Glomerular endothelial cell (primary cell): ENCODE results near the gene APOM. TPM values are rescaled to one million over a fixed set of nuclear protein-coding genes. Genes with fewer than 3 reads are reported as not detected.
A peak's percentile ranks its signal among the peaks of the same experiment; 100 is the strongest.

Experiments
- DNase-seq: peaks from one replicate; pipeline ENCODE4 v3.0.0-alpha.2; 2011; ENCODE audit warnings: low read depth, low spot score; ENCODE audit errors: extremely low read depth
- total RNA-seq: library from RNA; depleted of rRNA; stranded (reverse); fragments of >200 nt; gene quantifications from 2 replicates; pipeline ENCODE4 v1.2.3, GENCODE V29; 2015

APOM gene
- total RNA-seq, 1 donor from 2014 or later, result not detected

DNA sequence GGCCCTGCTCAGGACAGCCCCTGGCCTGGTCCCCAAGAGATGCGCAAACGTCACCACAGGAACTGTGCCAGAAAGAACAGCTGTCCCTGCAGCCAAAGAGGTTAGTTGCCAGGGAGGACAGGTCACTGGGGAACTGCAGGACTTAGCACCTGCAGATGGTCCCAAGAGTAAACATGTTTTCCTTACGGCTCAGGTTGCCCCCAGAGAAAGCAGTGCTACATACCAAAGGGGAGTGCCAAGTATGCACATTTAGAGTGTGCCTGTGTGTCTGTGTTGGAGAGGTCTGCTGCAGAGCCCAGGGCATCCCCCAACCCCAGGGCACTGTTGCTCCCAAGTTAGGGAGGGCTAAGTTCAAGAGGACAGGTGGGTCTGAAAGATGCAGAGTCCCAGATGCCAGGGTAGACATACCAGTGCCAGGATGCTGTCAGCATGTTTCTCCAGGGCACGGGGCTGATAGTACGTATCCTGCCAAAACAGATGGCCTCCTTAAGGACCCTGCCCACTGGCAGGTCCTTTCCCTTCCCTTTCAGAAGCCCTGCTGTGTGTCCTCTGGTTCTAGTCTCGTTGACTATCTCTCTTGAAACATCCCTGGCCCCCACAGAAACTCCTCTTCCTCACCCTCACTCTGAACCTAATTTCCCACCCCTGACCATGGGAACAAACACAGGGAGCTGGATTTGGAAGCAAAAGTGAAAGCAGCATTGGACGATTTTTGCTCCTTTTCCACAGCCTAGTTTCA is 46.1 kb downstream of the APOM start:
- DNase-seq, result no peak

DNA sequence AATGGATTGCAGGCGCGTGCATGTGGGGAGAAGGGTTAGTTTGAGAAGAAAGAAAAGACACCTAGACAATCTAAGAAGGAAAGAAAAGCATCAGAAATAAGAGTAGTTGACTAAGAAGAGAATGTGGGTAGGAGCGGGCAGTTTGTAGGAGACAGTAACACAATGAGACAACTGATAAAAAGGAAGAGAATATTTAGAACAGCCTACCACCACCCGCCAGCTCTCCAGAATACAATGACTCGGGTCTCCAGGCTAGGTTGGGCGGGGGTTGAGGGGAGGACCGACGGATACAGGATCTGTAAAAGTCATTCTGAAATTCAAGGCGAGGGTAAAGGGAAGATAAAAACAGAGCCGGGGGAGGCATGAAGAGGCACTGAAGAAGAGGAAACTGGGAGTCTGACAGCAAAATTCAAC is 46.7 kb downstream of the APOM start:
- no peak for DNase-seq

DNA sequence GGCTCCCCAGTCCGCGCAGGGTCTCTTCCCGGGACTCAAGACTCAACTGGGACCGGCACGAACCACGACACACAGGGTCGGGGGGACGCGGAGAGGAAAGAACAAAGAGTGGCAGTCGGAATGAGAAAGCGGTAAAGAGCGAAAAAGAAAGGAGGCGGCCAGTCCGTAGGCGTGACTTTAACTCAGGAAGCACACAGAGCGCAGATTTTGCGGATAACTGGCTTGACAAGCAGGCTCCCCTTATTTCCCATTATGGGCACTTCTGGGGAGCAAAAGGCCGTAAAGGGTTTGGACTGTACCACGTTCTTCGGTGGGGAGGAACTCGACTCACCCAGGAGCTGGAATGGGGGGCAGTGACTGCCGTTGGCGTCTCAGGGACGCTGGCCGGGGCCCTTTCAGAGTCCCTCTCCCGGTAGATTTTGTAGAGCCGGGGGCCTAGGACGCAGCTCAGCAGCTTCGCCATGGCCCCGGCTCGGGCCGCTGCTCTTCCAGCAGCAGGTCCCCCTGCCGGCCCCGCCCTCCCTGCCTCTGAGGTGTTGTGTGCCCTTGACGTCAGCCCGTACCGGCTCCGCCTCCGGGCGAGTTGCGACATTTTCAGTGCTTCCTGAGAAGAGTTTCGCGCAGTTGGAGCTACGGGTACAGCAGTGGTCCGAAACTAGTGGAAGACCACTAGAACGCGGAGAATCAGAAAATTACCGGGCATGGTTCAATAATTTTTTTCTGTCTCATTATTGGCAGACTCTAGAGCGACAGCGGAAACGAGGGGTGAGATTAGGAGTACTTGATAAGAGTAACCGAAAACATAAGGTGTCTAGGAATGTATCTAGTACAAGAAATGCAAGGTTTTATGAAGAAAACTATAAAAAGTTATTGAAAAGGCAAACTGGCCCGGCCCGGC is 47.4 kb downstream of the APOM start, which contains the start of gene ABHD16A:
ABHD16A (minus strand) TSS at position 506 of the 898 bp plus-strand sequence; CDS start at position 463, 43 bp downstream.
- DNase-seq, result peak; percentile 92

DNA sequence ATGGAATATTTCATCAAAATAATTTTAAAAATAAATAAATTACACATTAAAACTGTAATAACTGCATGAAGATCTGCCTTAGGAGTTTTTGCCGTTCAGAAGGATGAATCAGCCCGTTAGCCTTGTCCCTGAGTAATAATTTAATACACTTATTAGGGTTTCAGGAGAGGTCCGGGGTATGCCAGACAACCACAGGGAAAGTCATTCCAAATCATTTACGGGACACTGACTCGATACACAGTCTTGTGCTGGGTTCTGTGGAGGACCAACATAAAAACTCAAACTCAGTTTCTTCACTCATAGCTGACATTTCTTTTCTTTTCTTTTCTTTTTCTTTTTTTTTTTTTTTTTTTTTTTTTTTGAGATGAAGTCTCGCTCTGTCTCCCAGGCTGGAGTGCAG is 50.2 kb downstream of the APOM start:
- no peak for DNase-seq

DNA sequence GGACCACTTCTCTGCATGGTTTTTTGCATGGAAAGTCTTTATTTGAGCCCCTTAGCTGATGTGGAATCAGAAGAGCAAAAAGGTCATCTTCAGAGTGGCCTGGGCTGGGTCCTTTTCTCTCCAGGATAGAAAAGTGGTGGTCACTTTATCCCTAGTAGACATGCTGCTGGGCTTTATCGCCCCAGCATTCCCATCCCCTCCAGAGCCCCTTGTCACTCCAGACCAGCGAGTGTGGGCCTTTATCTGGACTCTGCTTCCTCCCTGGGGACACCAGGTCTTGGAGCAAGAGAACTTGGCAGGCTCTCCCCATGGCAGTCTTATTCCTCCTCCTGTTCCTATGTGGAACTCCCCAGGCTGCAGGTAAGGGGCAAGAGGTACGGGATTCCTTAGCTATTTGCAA is 50.9 kb downstream of the APOM start, which contains the start of gene LY6G6F:
LY6G6F (plus strand) TSS at position 268 of the 400 bp plus-strand sequence; CDS start at position 309, 41 bp downstream.
- DNase-seq, result no peak

DNA sequence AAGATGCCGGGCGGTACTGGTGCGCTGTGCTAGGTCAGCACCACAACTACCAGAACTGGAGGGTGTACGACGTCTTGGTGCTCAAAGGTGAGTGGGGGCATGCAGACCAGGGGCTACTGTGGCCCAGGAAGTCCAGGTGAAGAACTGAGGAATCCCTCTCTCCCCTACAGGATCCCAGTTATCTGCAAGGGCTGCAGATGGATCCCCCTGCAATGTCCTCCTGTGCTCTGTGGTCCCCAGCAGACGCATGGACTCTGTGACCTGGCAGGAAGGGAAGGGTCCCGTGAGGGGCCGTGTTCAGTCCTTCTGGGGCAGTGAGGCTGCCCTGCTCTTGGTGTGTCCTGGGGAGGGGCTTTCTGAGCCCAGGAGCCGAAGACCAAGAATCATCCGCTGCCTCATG is 52.0 kb downstream of the APOM start:
- DNase-seq, result no peak

Other genes with a start within 250 kb of the APOM start
- 14.5 and 19.1 TPM in 2 replicates for gene MICB, start 157.7 kb upstream of the APOM start, total RNA-seq
- gene MCCD1, start 126.9 kb upstream of the APOM start, total RNA-seq, result not detected in 2 replicates
- 230 and 249 TPM in 2 replicates for gene DDX39B, start 113.9 kb upstream of the APOM start, total RNA-seq
- gene ATP6V1G2, start 109.3 kb upstream of the APOM start, total RNA-seq, result 0.18 and 1.2 TPM in 2 replicates
- gene NFKBIL1, start 108.3 kb upstream of the APOM start, total RNA-seq, result 20.6 and 27.7 TPM in 2 replicates
- 0.53 TPM in 1 of 2 replicates, not detected in the other for gene LTA, start 83.6 kb upstream of the APOM start, total RNA-seq
- gene TNF, start 80.3 kb upstream of the APOM start, total RNA-seq, result 0.88 and 4.4 TPM in 2 replicates
- gene LTB, start 73.5 kb upstream of the APOM start, total RNA-seq, result 16.5 and 41.8 TPM in 2 replicates
- 0.87 and 0.99 TPM in 2 replicates for gene LST1, start 69.6 kb upstream of the APOM start, total RNA-seq
- gene NCR3, start 62.9 kb upstream of the APOM start, total RNA-seq, result not detected in 2 replicates
- gene AIF1, start 40.7 kb upstream of the APOM start, total RNA-seq, result not detected in 2 replicates
- 125 and 166 TPM in 2 replicates for gene PRRC2A, start 35.2 kb upstream of the APOM start, total RNA-seq
- 259 and 375 TPM in 2 replicates for gene BAG6, start 3.2 kb upstream of the APOM start, total RNA-seq
- 19.1 and 19.6 TPM in 2 replicates for gene C6orf47, start 4.9 kb downstream of the APOM start, total RNA-seq
- 13.0 and 14.5 TPM in 2 replicates for gene GPANK1, start 9.1 kb downstream of the APOM start, total RNA-seq
- gene CSNK2B, start 10.2 kb downstream of the APOM start, total RNA-seq, result 292 and 314 TPM in 2 replicates
- gene LY6G5B, start 14.1 kb downstream of the APOM start, total RNA-seq, result 2.6 and 7.9 TPM in 2 replicates
- gene LY6G5C, start 25.2 kb downstream of the APOM start, total RNA-seq, result 3.7 and 4.1 TPM in 2 replicates
- gene ABHD16A, start 47.4 kb downstream of the APOM start, total RNA-seq, result 35.7 and 49.2 TPM in 2 replicates
- gene LY6G6F, start 51.0 kb downstream of the APOM start, total RNA-seq, result not detected in 2 replicates
- gene LY6G6D, start 59.5 kb downstream of the APOM start, total RNA-seq, result not detected in 2 replicates
- not detected in 2 replicates for gene LY6G6C, start 65.9 kb downstream of the APOM start, total RNA-seq
- gene MPIG6B, start 67.5 kb downstream of the APOM start, total RNA-seq, result not detected in 2 replicates
- 110 and 138 TPM in 2 replicates for gene DDAH2, start 73.4 kb downstream of the APOM start, total RNA-seq
- 541 and 655 TPM in 2 replicates for gene CLIC1, start 80.6 kb downstream of the APOM start, total RNA-seq
- gene MSH5, start 84.1 kb downstream of the APOM start, total RNA-seq, result 3.7 and 18.7 TPM in 2 replicates
- 3.3 and 3.9 TPM in 2 replicates for gene SAPCD1, start 106.8 kb downstream of the APOM start, total RNA-seq
- gene VWA7, start 121.4 kb downstream of the APOM start, total RNA-seq, result 0.34 and 0.58 TPM in 2 replicates
- gene VARS1, start 139.9 kb downstream of the APOM start, total RNA-seq, result 90.9 and 105 TPM in 2 replicates
- 45.3 and 74.3 TPM in 2 replicates for gene LSM2, start 151.1 kb downstream of the APOM start, total RNA-seq
- 0.44 and 0.53 TPM in 2 replicates for gene HSPA1L, start 159.4 kb downstream of the APOM start, total RNA-seq
- 140 and 161 TPM in 2 replicates for gene HSPA1A, start 159.6 kb downstream of the APOM start, total RNA-seq
- gene HSPA1B, start 171.8 kb downstream of the APOM start, total RNA-seq, result 76.3 and 95.3 TPM in 2 replicates
- gene NEU1, start 206.9 kb downstream of the APOM start, total RNA-seq, result 82.6 and 83.5 TPM in 2 replicates
- gene SLC44A4, start 223.1 kb downstream of the APOM start, total RNA-seq, result 0.05 and 1.7 TPM in 2 replicates
- gene EHMT2, start 241.8 kb downstream of the APOM start, total RNA-seq, result 39.0 and 46.4 TPM in 2 replicates
- gene ZBTB12, start 246.2 kb downstream of the APOM start, total RNA-seq, result 1.7 TPM in 2 replicates